ENCODE results near the gene PRPF19.

- TF ChIP-seq CTCF (conservative IDR thresholded peaks at IDR 0.05; ENCODE audit: low read length), result no peak
- no peak for TF ChIP-seq EZH2phosphoT487 (IDR thresholded peaks at IDR 0.05; ENCODE audit: borderline replicate concordance)
Observed at GRCh38 chr11:60918251-60918938, 12.0 kb upstream of the PRPF19 start.
